ENCODE results near the gene ABCB1.
"Not testable (repeated sequence)": the region's sequence is repeated elsewhere in the genome, so short reads cannot be mapped to it uniquely, and the experiment has no call there.

The ABCB1 gene

GRCh38 chr7:87511510-87511909 lies 89.2 kb downstream of the ABCB1 start:
- no peak for DNase-seq

GRCh38 chr7:87510411-87510875 lies 90.2 kb downstream of the ABCB1 start:
- no peak for DNase-seq

DNA sequence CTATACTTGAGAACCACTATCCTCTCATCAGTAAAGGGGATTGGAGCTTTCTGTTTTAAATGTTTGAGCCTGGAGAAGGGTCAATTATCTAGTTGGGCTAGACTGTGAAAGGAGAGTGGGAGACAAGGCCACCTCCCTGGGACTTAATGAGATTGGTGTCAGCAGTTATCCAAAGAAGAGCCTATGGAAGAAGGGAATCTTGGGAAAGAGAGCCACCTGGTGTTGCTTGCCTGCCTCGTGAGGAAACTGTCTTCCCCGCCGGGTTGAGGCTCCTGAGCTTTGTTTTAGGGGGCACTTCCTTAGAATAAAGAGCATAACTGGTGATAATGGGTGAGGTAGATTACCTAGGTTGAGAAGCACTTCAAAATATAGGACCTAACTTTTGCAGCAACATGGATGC lies 93.2 kb downstream of the ABCB1 start:
- DNase-seq = no peak

DNA sequence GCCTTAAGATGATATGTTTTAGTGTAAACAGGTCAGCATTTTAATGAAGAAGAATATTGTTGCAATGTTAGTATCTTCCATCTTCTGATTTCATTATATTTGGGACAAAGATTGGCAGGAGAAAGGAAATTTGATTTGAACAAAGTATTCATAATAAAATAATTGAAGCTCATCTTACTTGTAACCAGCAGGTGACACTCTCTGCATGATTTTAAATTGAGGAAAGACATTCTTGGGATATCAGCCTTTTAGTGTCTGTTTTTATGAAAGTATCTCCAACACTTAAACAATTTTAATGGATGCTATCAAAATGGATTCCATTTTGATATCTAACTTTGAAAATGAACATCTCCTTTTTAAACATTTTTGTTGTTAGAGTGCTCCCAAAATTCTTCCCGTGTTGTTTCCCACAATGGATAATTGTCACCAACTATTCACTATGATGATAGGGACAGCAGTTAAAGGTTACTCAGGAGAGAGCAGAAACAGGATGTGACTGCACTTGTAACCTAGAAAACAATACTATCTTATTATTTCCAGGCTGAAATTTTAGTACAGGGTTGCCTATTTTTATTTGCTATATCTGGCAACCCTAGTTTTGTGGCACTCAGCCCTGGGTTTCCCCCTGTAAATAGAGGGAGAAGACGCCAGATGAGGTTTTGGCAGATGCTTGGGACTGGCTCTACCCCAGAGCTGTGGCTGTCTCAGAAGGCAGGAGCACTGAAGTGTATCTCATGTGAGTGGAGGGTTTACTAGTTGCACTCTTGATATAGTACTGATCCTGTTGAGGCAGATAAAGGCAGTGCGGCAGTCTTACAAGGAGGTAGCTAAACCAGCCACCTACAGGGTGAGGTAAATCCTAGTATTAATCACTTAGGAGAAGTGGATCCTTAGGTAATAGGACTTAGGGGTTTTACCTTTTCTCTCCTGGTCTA lies 94.2 kb downstream of the ABCB1 start:
- no peak for DNase-seq

- DNase-seq = no peak
Measured at GRCh38 chr7:87505557-87506245, 95.0 kb downstream of the ABCB1 start.

- no peak for DNase-seq
Measured at GRCh38 chr7:87505122-87505521, 95.6 kb downstream of the ABCB1 start.

- no peak for DNase-seq
Measured at GRCh38 chr7:87499494-87499893, 101.2 kb downstream of the ABCB1 start.

- no peak for DNase-seq
Measured at GRCh38 chr7:87498893-87499292, 101.8 kb downstream of the ABCB1 start.

DNA sequence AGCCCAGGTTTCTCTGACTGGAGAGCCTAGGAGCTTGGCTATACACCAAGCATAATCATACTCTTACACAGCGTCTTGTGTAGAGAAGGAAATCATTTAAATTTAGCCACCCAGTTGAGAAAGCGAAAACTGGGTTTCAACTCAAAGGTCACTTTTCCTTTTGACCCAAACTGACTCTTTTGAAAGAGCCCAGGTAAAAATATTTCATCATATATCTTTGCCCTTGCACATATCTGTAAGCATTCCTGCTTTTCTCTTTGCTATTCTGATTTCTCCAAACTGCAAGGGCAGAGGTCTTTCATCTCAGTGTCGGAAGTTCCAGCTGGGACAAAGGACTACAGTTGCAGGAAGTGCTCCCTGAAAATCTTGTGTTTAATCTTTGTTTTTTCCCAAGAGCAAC lies 103.2 kb downstream of the ABCB1 start:
- no peak for DNase-seq

DNA sequence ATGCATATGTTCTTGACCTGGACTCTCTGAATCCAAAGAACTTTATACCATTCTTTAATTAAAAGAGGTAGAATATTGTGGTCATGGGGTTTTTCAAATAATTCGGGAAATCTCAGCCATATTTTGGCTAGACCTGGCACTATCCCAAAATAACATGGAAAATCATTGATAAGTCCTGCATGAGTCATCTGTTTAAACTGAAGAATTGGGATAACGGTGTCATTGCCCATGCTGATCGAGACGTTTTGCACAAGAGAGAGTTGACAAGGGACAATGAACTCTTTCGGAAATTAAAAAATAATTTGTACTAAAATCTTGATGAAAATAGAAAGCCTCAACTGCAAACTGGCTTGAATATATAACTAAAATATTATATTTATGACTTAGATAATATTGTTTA lies 105.3 kb downstream of the ABCB1 start:
- no peak for DNase-seq

GRCh38 chr7:87494454-87494853 lies 106.2 kb downstream of the ABCB1 start:
- DNase-seq = no peak

- DNase-seq = no peak
Measured at GRCh38 chr7:87483131-87483530, 117.6 kb downstream of the ABCB1 start.

- DNase-seq = no peak
Measured at GRCh38 chr7:87482115-87482514, 118.6 kb downstream of the ABCB1 start.

DNA sequence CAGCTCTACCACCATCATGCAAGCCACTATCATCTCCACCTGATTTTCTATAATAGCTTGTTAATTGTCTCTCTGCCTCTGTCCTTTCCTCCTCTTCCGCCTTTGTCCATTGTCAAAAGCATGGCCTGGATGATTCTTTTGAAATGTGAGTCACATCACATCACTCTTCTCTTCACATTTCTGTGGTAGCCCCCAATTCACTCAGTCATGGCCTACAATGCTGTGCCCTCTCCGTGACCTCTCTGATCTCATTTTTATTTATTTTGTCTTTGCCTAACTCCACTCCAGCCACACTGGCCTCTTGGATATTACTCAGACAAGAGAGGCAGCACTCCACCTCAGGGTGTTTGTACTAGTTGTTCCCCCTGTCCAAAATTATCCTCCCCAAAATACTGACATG lies 120.3 kb downstream of the ABCB1 start:
- DNase-seq = no peak

DNA sequence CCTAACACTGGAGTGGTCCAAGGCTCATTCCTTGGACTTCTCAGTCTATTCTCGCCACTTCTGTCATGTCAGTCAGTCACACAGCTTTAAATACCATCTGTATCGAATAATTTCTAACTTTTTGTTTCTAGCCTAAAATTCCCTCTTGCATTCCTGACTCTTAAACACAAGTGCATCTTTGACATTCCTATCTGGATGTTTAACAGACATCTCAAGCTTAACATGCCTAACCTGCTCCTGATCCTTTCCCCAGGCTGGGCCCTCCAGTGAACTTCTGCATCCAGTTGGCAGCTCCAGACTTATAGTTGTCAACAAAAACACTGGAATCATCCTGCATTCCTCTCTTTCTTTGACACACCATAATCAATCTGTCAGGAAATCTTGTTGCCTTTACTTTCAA lies 120.7 kb downstream of the ABCB1 start:
- DNase-seq = no peak

GRCh38 chr7:87476179-87476557 lies 124.5 kb downstream of the ABCB1 start:
- no peak for DNase-seq

- no peak for DNase-seq
Measured at GRCh38 chr7:87475359-87476178, 125.1 kb downstream of the ABCB1 start, which contains the start of gene ABCB4. Gene ABCB4, minus strand, starts transcription at chr7:87475680. Its CDS starts 215 bp downstream, at chr7:87475465.

DNA sequence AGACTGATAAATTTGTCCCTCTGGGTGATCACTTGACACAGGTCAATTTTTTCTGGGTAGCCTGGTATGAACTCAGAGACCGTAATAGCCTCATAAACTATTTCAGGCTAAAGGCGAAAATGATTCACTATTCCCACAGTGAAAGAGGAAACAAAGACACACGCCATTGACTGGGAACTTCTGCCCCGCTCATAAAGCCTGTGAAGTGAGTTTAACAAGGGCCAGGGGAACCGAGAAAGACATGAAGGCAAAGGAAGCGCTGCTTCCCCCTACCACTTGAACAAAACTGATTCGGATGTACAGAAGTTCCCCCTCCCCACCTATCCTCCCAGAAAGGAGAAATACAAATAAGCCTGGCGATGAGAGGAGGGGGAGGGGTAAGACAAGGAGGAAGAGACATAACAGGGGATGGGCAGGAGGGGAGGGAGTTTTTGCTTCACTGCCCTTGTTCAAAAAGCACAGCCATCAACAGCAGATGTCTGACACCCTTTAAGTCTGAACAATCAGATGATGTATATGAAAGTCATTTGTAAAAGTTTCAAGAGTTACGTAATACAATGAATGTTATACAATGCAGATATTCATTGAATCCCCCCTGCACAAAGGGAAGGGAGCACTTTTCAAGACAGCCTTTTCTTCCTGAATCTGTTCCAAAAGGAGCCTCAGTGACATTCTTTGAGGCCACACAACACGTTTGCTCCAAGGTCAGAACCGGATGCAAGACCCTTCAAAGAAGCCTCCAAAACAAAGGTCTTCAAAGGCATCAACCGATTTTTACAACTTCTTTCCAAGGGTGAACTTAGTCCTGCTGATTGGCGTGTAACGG lies 125.9 kb downstream of the ABCB1 start:
- no peak for DNase-seq

DNA sequence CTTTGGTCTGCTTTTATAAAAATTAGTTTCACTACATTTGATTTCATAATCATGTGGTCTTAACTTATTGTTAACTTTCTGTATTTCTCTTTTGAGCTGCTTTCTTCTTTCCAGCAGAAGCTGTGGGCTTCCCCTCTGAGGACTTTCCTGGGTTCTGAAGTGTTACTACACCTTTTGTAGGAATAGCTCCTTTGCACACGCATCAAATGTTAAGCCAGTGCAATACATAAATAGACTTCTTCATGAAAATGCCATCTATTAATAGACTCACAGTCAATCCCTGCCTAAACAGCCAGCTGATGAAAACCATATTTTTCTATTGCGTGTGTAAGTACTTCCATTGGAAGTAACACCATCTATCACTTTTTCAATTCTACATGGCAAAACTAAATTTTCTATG lies 126.7 kb downstream of the ABCB1 start:
- no peak for DNase-seq

- no peak for DNase-seq
Measured at GRCh38 chr7:87473192-87473591, 127.5 kb downstream of the ABCB1 start.

DNA sequence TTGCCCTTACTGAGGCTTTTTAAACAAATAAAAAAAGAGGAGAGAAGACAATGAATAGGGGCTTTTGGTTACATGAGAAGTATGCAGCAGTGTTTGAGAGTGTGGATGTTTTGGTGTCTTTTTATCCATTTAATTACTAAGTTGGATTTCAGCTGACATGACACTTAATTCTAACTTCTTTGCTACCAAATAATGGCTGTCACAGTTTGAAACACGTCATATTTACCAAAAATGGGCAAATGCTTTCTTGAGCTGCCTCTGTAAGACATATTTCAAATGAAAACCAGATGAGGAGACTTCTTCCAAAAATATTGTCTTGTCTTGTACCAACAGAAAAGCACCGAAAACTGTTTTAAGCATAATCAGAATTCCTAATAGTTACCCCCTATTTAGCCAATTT lies 129.2 kb downstream of the ABCB1 start:
- no peak for DNase-seq

DNA sequence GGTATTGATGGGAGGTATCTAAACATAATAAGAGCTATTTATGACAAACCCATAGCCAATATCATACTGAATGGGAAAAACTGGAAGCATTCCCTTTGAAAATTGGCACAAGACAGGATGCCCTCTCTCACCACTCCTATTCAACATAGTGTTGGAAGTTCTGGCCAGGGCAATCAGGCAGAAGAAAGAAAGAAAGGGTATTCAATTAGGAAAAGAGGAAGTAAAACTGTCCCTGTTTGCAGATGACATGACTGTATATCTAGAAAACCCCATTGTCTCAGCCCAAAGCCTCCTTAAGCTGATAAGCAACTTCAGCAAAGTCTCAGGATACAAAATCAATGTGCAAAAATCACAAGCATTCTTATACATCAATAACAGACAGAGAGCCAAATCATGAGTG lies 131.5 kb downstream of the ABCB1 start:
- DNase-seq = not testable (repeated sequence)
